Suprapubic skin (tissue), 4 donors: Measurements from ENCODE around the gene TCL1A. TPM values are rescaled to one million over a fixed set of nuclear protein-coding genes. Genes with fewer than 3 reads are reported as not detected.
"Not testable (repeated sequence)": the region's sequence is repeated elsewhere in the genome, so short reads cannot be mapped to it uniquely, and the experiment has no call there.

ENCODE experiments used
- DNase-seq, 2 donors: peaks; one replicate each; pipeline ENCODE4 v3.0.0-alpha.2; 2019; ENCODE audit warnings: low spot score in 2 of 2
- H3K27ac ChIP-seq: fragments of 200-600 bp; sonication (generic); one replicate; pipeline ENCODE4 v1.5.1; 2019
- H3K27me3 ChIP-seq: fragments of 200-600 bp; sonication (generic); one replicate; pipeline ENCODE4 v1.5.1; 2019
- H3K36me3 ChIP-seq: fragments of 200-600 bp; sonication (generic); one replicate; pipeline ENCODE4 v1.5.1; 2019
- H3K4me1 ChIP-seq: fragments of 200-600 bp; sonication (generic); one replicate; pipeline ENCODE4 v1.5.1; 2019
- H3K4me3 ChIP-seq: fragments of 200-600 bp; sonication (generic); one replicate; pipeline ENCODE4 v1.5.1; 2019; ENCODE audit warnings: mild to moderate bottlenecking
- H3K9me3 ChIP-seq: fragments of 200-600 bp; sonication (generic); one replicate; pipeline ENCODE4 v1.5.1; 2019
- CTCF ChIP-seq, 2 donors: fragments of 200-600 bp in 1 of 2; fragments of 450-650 bp in 1 of 2; sonication (generic) in 1 of 2; IDR thresholded peaks; one replicate each; pipeline ENCODE4 v1.5.1; 2016 to 2019; ENCODE audit warnings: antibody characterized with exemption in 2 of 2, mild to moderate bottlenecking in 1 of 2, moderate library complexity in 1 of 2
- EP300 ChIP-seq: sonication (generic); formaldehyde crosslinking; IDR thresholded peaks from one replicate; pipeline ENCODE4 v1.6.1; 2017; ENCODE audit warnings: antibody characterized with exemption
- POLR2A ChIP-seq, 2 donors: fragments of 450-650 bp; IDR thresholded peaks; one replicate each; pipeline ENCODE4 v1.6.1; 2017; ENCODE audit warnings: antibody characterized with exemption in 2 of 2, mild to moderate bottlenecking in 2 of 2, moderate library complexity in 2 of 2
- POLR2AphosphoS5 ChIP-seq, 3 donors: sonication (generic); formaldehyde crosslinking; IDR thresholded peaks; one replicate each; pipeline ENCODE4 v1.6.1; 2017; ENCODE audit warnings: antibody characterized with exemption in 3 of 3
- WGBS: methylation state at CpG from one replicate; pipeline ENCODE4 v1.1.5; 2018; 5-methylcytosine and 5-hydroxymethylcytosine counted together
- total RNA-seq, 4 donors: library from RNA; depleted of rRNA; stranded (reverse); fragments of >200 nt; gene quantifications; one replicate each; pipeline ENCODE4 v1.1.0, GENCODE V29; 2016

TCL1A gene
- not detected for total RNA-seq

GRCh38 chr14:95713596-95714371 lies at the start of gene TCL1A:
Gene TCL1A, minus strand, starts transcription at chr14:95714125. Its CDS starts 59 bp downstream, at chr14:95714066.
- WGBS, result 93% methylated on average over 11 of the region's 47 CpGs
- TF ChIP-seq CTCF (IDR thresholded peaks at IDR 0.05) (no peak), EP300 (no peak), POLR2AphosphoS5 (IDR thresholded peaks at IDR 0.05) (no peak), POLR2A (IDR thresholded peaks at IDR 0.05) (no peak)
- Histone ChIP-seq H3K27ac (no peak within 1 kb of the TSS), H3K36me3 (no peaks in the 10 kb centered on the region), H3K4me3 (no peak within 1 kb of the TSS), H3K9me3 (no peaks in the 10 kb centered on the region), H3K27me3 (peaks cover 35% of the 10 kb centered on the region), H3K4me1 (no peaks in the 10 kb centered on the region)
- no peak for DNase-seq

- H3K4me3 ChIP-seq, H3K27ac ChIP-seq, H3K4me1 ChIP-seq, H3K9me3 ChIP-seq, H3K36me3 ChIP-seq, DNase-seq: not testable (repeated sequence)
- H3K27me3 ChIP-seq, result peaks cover 26% of the 10 kb centered on the region
- WGBS, result 84% methylated on average over 4 of the region's 4 CpGs
Observed at GRCh38 chr14:95763032-95763431, 49.1 kb upstream of the TCL1A start.

GRCh38 chr14:95761436-95761835 lies 47.5 kb upstream of the TCL1A start:
- TF ChIP-seq CTCF (IDR thresholded peaks at IDR 0.05), result no peak
- no peak for TF ChIP-seq EP300
- no peak for TF ChIP-seq POLR2AphosphoS5 (IDR thresholded peaks at IDR 0.05)
- TF ChIP-seq POLR2A (IDR thresholded peaks at IDR 0.05), result no peak
- no peak overlapping the region for H3K4me3 ChIP-seq
- DNase-seq, result no peak
- peaks cover 19% of the 10 kb centered on the region for H3K27me3 ChIP-seq
- no peaks in the 10 kb centered on the region for H3K4me1 ChIP-seq
- no peaks in the 10 kb centered on the region for H3K9me3 ChIP-seq
- no peak overlapping the region for H3K27ac ChIP-seq
- 36% methylated on average over 6 of the region's 6 CpGs for WGBS
- H3K36me3 ChIP-seq, result no peaks in the 10 kb centered on the region

GRCh38 chr14:95760596-95760995 lies 46.7 kb upstream of the TCL1A start:
- WGBS, result 69% methylated on average over 3 of the region's 3 CpGs
- H3K4me3 ChIP-seq, result no peak overlapping the region
- TF ChIP-seq POLR2A (IDR thresholded peaks at IDR 0.05) (no peak), POLR2AphosphoS5 (IDR thresholded peaks at IDR 0.05) (no peak), EP300 (no peak), CTCF (IDR thresholded peaks at IDR 0.05) (no peak)

GRCh38 chr14:95759941-95760340 lies 46.0 kb upstream of the TCL1A start:
- Histone ChIP-seq H3K36me3 (no peaks in the 10 kb centered on the region), H3K27ac (no peak overlapping the region), H3K4me3 (no peak overlapping the region), H3K9me3 (no peaks in the 10 kb centered on the region), H3K4me1 (no peaks in the 10 kb centered on the region), H3K27me3 (peaks cover 20% of the 10 kb centered on the region)
- TF ChIP-seq POLR2AphosphoS5 (IDR thresholded peaks at IDR 0.05) (no peak), EP300 (no peak), CTCF (IDR thresholded peaks at IDR 0.05) (no peak), POLR2A (IDR thresholded peaks at IDR 0.05) (no peak)
- no peak for DNase-seq

More at GRCh38 chr14:95760596-95760995, 46.7 kb upstream of the TCL1A start:
- no peak for DNase-seq
- no peaks in the 10 kb centered on the region for H3K36me3 ChIP-seq
- H3K27ac ChIP-seq, result no peak overlapping the region
- H3K4me1 ChIP-seq, result no peaks in the 10 kb centered on the region
- peaks cover 19% of the 10 kb centered on the region for H3K27me3 ChIP-seq
- no peaks in the 10 kb centered on the region for H3K9me3 ChIP-seq

GRCh38 chr14:95758331-95758730 lies 44.4 kb upstream of the TCL1A start:
- no peak for DNase-seq
- Histone ChIP-seq H3K27me3 (peaks cover 34% of the 10 kb centered on the region), H3K9me3 (no peaks in the 10 kb centered on the region), H3K36me3 (no peaks in the 10 kb centered on the region), H3K4me3 (no peak overlapping the region), H3K4me1 (no peaks in the 10 kb centered on the region), H3K27ac (no peak overlapping the region)
- no peak for TF ChIP-seq CTCF (IDR thresholded peaks at IDR 0.05)
- no peak for TF ChIP-seq POLR2AphosphoS5 (IDR thresholded peaks at IDR 0.05)
- TF ChIP-seq EP300, result no peak
- TF ChIP-seq POLR2A (IDR thresholded peaks at IDR 0.05), result no peak
- WGBS, result 75% methylated on average over 7 of the region's 7 CpGs
